ENCODE results near the gene EIF4G1. TPM values are rescaled to one million over a fixed set of nuclear protein-coding genes. Genes with fewer than 3 reads are reported as not detected.

Gene EIF4G1
- total RNA-seq, 1 experiment from 2014 or later: 798 TPM

DNA sequence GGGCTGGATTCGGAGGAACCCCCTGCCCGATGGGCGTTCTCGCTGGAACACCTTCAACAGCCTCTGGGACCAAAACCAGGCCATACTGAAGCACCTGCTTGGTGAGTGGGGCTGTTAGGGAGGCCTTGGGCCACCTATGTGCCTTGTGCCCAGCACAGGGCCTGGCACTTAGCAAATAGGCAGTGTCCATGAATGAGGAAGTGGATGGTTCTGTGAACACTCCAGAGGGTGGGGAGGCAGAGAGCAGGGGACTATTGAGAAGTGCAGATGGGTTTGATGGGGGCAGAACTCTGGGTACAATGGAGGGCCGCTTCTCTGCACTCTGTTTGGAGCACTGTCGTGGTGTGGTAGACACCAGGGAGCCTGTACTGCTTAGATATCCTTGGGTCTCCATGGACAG is 37.0 kb upstream of the EIF4G1 start:
- Histone ChIP-seq H3K27me3 (ENCODE audit: control insufficient read depth, insufficient read depth, low read length) (peaks cover 6% of the 10 kb centered on the region; the same call in 1 of the 2 replicates), H3K4me1 (ENCODE audit: control insufficient read depth, insufficient read depth, low read length) (no peaks in the 10 kb centered on the region), H3K27ac (ENCODE audit: low read length) (no peak overlapping the region), H3K36me3 (ENCODE audit: control insufficient read depth, insufficient read depth, low read length) (no peaks in the 10 kb centered on the region), H3K4me3 (ENCODE audit: low read depth in 2 of 2, low read length in 2 of 2) (no peak overlapping the region), H3K9me3 (ENCODE audit: control insufficient read depth, insufficient read depth, low read depth, low read length) (no peaks in the 10 kb centered on the region)
- no peak for DNase-seq (ENCODE audit: low read depth, low spot score)
- CTCF ChIA-PET: no interaction called here
- intact Hi-C loops (cut with micrococcal nuclease; ENCODE audit: unreplicated experiment) (no loop called here), in situ Hi-C loops (cut with HindIII; ENCODE audit: low pct_unique_long_range_greater_than_20kb, low sequenced_read_pairs) (no loop called here)
- ATAC-seq: peak; percentile 23; the same call in 1 of the 2 replicates
- BruUV-seq (replicated peaks): no TSS peak
- POLR2A ChIA-PET: no interaction called here
- TF ChIP-seq TCF7L2 (IDR thresholded peaks at IDR 0.05; ENCODE audit: low read depth, low read length) (no peak), SIN3A (IDR thresholded peaks at IDR 0.05; ENCODE audit: borderline replicate concordance, insufficient read depth, low read depth, low read length) (no peak), POLR2AphosphoS5 (IDR thresholded peaks at IDR 0.05; ENCODE audit: low read depth, low read length) (no peak)
- TF ChIP-seq, protein P1, sequence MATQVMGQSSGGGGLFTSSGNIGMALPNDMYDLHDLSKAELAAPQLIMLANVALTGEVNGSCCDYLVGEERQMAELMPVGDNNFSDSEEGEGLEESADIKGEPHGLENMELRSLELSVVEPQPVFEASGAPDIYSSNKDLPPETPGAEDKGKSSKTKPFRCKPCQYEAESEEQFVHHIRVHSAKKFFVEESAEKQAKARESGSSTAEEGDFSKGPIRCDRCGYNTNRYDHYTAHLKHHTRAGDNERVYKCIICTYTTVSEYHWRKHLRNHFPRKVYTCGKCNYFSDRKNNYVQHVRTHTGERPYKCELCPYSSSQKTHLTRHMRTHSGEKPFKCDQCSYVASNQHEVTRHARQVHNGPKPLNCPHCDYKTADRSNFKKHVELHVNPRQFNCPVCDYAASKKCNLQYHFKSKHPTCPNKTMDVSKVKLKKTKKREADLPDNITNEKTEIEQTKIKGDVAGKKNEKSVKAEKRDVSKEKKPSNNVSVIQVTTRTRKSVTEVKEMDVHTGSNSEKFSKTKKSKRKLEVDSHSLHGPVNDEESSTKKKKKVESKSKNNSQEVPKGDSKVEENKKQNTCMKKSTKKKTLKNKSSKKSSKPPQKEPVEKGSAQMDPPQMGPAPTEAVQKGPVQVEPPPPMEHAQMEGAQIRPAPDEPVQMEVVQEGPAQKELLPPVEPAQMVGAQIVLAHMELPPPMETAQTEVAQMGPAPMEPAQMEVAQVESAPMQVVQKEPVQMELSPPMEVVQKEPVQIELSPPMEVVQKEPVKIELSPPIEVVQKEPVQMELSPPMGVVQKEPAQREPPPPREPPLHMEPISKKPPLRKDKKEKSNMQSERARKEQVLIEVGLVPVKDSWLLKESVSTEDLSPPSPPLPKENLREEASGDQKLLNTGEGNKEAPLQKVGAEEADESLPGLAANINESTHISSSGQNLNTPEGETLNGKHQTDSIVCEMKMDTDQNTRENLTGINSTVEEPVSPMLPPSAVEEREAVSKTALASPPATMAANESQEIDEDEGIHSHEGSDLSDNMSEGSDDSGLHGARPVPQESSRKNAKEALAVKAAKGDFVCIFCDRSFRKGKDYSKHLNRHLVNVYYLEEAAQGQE (IDR thresholded peaks at IDR 0.05; ENCODE audit: insufficient read depth in 1 of 2, low read depth in 2 of 2, low read length in 1 of 2): no peak
- TF ChIP-seq, protein P2, sequence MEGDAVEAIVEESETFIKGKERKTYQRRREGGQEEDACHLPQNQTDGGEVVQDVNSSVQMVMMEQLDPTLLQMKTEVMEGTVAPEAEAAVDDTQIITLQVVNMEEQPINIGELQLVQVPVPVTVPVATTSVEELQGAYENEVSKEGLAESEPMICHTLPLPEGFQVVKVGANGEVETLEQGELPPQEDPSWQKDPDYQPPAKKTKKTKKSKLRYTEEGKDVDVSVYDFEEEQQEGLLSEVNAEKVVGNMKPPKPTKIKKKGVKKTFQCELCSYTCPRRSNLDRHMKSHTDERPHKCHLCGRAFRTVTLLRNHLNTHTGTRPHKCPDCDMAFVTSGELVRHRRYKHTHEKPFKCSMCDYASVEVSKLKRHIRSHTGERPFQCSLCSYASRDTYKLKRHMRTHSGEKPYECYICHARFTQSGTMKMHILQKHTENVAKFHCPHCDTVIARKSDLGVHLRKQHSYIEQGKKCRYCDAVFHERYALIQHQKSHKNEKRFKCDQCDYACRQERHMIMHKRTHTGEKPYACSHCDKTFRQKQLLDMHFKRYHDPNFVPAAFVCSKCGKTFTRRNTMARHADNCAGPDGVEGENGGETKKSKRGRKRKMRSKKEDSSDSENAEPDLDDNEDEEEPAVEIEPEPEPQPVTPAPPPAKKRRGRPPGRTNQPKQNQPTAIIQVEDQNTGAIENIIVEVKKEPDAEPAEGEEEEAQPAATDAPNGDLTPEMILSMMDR (IDR thresholded peaks at IDR 0.05): no peak

DNA sequence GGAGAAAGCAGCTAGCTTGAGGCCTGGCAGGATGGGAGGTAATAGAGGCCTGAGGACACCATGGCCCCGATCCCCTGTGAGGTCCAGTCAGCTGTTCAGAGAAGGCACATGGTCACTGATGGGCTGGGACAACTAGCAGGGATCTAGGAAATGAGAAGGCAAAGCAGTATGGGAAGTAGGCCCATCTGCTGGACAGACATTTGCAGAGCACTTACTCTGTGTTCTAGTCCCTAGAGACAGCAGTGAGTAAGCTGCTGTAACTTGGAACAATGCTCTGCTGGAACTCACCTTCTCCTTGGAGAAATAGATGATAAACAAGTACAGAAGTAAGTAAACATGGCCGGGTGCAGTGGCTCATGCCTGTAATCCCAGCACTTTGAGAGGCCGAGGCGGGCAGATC is 31.5 kb upstream of the EIF4G1 start:
- ChIA-PET POLR2A (no interaction called here), CTCF (interaction anchor here (0.6 kb wide), 1 partner anchor 388 kb away, joined by 7 read pairs; no protein-coding TSS in a partner anchor)
- no peaks in the 10 kb centered on the region for H3K27me3 ChIP-seq (ENCODE audit: control insufficient read depth, insufficient read depth, low read length)
- BruUV-seq (replicated peaks): no TSS peak
- no peak for DNase-seq (ENCODE audit: low read depth, low spot score)
- in situ Hi-C loops (cut with HindIII; ENCODE audit: low pct_unique_long_range_greater_than_20kb, low sequenced_read_pairs) (no loop called here), intact Hi-C loops (cut with micrococcal nuclease; ENCODE audit: unreplicated experiment) (loop anchor here (10.0 kb wide), 1 partner anchor 138 kb away; no protein-coding TSS in a partner anchor)
- TF ChIP-seq POLR2AphosphoS5 (IDR thresholded peaks at IDR 0.05; ENCODE audit: low read depth, low read length): no peak
- TF ChIP-seq SIN3A (IDR thresholded peaks at IDR 0.05; ENCODE audit: borderline replicate concordance, insufficient read depth, low read depth, low read length): no peak
- TF ChIP-seq, protein P2 (IDR thresholded peaks at IDR 0.05): no peak
- no peak for TF ChIP-seq TCF7L2 (IDR thresholded peaks at IDR 0.05; ENCODE audit: low read depth, low read length)
- TF ChIP-seq, protein P1 (IDR thresholded peaks at IDR 0.05; ENCODE audit: insufficient read depth in 1 of 2, low read depth in 2 of 2, low read length in 1 of 2): no peak
- no peaks in the 10 kb centered on the region for H3K4me1 ChIP-seq (ENCODE audit: control insufficient read depth, insufficient read depth, low read length)
- no peaks in the 10 kb centered on the region for H3K36me3 ChIP-seq (ENCODE audit: control insufficient read depth, insufficient read depth, low read length)
- ATAC-seq: no peak
- H3K27ac ChIP-seq (ENCODE audit: low read length): no peak overlapping the region
- H3K4me3 ChIP-seq (ENCODE audit: low read depth in 2 of 2, low read length in 2 of 2): no peak overlapping the region
- no peaks in the 10 kb centered on the region for H3K9me3 ChIP-seq (ENCODE audit: control insufficient read depth, insufficient read depth, low read depth, low read length)
